Measurements from ENCODE around the gene BRD7.

DNA sequence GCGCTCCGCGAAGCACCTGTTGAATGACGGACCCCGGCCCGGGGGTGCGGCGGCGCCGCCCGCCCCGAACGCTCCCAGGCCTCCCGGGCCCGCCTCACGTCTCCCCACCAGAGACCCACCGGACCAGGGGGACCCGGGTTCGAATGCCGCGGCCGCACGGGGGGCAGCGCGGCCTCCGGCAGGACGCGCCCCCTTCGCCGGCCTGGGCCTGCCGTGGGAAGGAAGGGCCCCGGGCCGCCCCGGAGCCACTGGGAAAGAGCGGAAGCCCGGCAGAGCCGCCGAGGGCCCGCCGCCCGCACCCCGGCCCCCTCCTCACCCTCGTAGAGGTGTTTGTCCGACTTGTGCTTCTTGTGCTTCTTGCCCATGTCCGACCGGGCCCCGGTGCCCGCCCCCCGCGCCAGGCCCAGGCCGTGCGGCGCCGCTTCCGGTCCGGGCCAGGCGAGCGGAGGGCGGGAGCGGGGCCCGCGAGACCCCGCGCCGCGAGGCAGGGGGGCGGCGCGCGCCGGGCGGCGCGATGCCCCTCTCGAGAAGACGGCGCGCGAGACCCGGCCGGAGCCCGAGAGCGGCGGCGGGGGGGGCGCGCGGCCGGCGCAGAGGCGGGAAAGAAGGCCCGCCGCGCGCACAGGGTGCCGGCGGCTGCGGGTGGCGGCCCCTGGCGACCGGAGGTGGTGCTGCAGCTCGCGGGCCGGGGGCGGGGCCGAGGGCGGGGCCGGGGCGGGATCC, at the start of gene BRD7:
- TF ChIP-seq, protein P1, sequence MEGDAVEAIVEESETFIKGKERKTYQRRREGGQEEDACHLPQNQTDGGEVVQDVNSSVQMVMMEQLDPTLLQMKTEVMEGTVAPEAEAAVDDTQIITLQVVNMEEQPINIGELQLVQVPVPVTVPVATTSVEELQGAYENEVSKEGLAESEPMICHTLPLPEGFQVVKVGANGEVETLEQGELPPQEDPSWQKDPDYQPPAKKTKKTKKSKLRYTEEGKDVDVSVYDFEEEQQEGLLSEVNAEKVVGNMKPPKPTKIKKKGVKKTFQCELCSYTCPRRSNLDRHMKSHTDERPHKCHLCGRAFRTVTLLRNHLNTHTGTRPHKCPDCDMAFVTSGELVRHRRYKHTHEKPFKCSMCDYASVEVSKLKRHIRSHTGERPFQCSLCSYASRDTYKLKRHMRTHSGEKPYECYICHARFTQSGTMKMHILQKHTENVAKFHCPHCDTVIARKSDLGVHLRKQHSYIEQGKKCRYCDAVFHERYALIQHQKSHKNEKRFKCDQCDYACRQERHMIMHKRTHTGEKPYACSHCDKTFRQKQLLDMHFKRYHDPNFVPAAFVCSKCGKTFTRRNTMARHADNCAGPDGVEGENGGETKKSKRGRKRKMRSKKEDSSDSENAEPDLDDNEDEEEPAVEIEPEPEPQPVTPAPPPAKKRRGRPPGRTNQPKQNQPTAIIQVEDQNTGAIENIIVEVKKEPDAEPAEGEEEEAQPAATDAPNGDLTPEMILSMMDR (IDR thresholded peaks at IDR 0.05 in 8 of 11, conservative IDR thresholded peaks at IDR 0.05 in 3 of 11): peak in 7 of 11 experiments; percentile 49 to 88 (median 69)
- TF ChIP-seq POLR2AphosphoS5 (IDR thresholded peaks at IDR 0.05): peak in 2 of 3 donors; percentile 7 to 22
- no peak for TF ChIP-seq POLR2A (IDR thresholded peaks at IDR 0.05)
